ENCODE results near the gene L3MBTL4. TPM values are rescaled to one million over a fixed set of nuclear protein-coding genes. Genes with fewer than 3 reads are reported as not detected.
A peak's percentile ranks its signal among the peaks of the same experiment; 100 is the strongest.

The L3MBTL4 gene
- total and polyA plus RNA-seq, 10 of the 15 experiments (the other 5 are each of a cell fraction or from before 2014, with no cell fraction given): 1.3 to 8.7 (median 3.8) TPM

DNA sequence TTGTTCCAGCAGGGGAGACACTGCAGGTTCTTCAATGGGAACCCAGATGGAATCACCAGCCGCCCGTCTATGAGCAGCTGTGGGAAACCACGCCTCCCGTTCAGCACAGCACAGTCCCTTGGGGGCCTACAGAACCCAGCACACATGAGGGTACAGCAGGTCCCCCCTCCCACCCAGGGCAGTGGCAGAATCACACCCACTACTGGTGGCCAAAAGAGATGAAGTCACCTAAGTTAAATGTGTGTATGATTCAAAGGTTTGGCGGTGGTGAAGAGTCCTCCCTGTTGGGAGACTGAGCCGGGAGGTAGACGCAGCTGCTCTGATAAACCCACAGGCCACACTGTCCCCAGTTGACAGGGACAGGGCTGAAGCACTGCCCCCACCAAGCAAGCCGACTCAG lies 44.3 kb downstream of the L3MBTL4 start:
- 48% methylated on average over 8 of the region's 8 CpGs for WGBS (ENCODE audit: insufficient coverage, insufficient replicate concordance, low lambda C conversion rate, missing lambda C conversion rate)
- H2AFZ ChIP-seq (ENCODE audit: control insufficient read depth, low read depth, low read length): no peak overlapping the region
- CTCF ChIA-PET: no interaction called here
- no peak for DNase-seq (ENCODE audit: low read depth, low spot score)
- intact Hi-C loops (cut with micrococcal nuclease; ENCODE audit: unreplicated experiment): no loop called here
- POLR2A ChIA-PET: no interaction called here
- H3K79me2 ChIP-seq (ENCODE audit: control insufficient read depth, insufficient read depth, low read length): no peaks in the 10 kb centered on the region
- SMC1A ChIA-PET (ENCODE audit: uncharacterized antibody, unreplicated experiment): interaction anchor here (0.7 kb wide), 1 partner anchor 30 kb away, joined by 3 read pairs; no protein-coding TSS in a partner anchor
- no peak overlapping the region for H3K4me3 ChIP-seq
- H3K27me3 ChIP-seq (replicated peaks in 1 of 2; ENCODE audit: control insufficient read depth in 2 of 2, insufficient read depth in 2 of 2, low read length in 1 of 2): no peaks in the 10 kb centered on the region
- no peak overlapping the region for H3K27ac ChIP-seq (ENCODE audit: control insufficient read depth, insufficient read depth)
- in situ Hi-C loops (cut with MboI): no loop called here
- H3K4me2 ChIP-seq (ENCODE audit: control insufficient read depth, insufficient read depth): no peak overlapping the region
- H3K9ac ChIP-seq (ENCODE audit: control insufficient read depth, insufficient read depth, low read length): no peak overlapping the region
- TF ChIP-seq, protein P1, sequence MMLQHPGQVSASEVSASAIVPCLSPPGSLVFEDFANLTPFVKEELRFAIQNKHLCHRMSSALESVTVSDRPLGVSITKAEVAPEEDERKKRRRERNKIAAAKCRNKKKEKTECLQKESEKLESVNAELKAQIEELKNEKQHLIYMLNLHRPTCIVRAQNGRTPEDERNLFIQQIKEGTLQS (IDR thresholded peaks at IDR 0.05; ENCODE audit: borderline replicate concordance, extremely low read depth, low read depth, low read length): no peak
- TF ChIP-seq MEF2B (IDR thresholded peaks at IDR 0.05; ENCODE audit: partially characterized antibody, poor library complexity, severe bottlenecking) (peak; percentile 33), RUNX3 (IDR thresholded peaks at IDR 0.05; ENCODE audit: low read length) (peak; percentile 16; the same call in 1 of the 2 replicates), JUNB (IDR thresholded peaks at IDR 0.05) (no peak)
- RAD21 ChIA-PET (ENCODE audit: unreplicated experiment): no interaction called here
- H4K20me1 ChIP-seq (ENCODE audit: control insufficient read depth, insufficient read depth): no peaks in the 10 kb centered on the region
- no peaks in the 10 kb centered on the region for H3K9me3 ChIP-seq (replicated peaks; ENCODE audit: control insufficient read depth, insufficient read depth, low read length)
- no peaks in the 10 kb centered on the region for H3K36me3 ChIP-seq (ENCODE audit: control insufficient read depth in 2 of 2, insufficient read depth in 2 of 2, low read length in 1 of 2)
- no TSS peak for BruUV-seq (replicated peaks)
- no peak; the same call in 2 of the 3 replicates for ATAC-seq
- no peaks in the 10 kb centered on the region for H3K4me1 ChIP-seq (ENCODE audit: control insufficient read depth, insufficient read depth, low read length)
- no peak for FAIRE-seq

DNA sequence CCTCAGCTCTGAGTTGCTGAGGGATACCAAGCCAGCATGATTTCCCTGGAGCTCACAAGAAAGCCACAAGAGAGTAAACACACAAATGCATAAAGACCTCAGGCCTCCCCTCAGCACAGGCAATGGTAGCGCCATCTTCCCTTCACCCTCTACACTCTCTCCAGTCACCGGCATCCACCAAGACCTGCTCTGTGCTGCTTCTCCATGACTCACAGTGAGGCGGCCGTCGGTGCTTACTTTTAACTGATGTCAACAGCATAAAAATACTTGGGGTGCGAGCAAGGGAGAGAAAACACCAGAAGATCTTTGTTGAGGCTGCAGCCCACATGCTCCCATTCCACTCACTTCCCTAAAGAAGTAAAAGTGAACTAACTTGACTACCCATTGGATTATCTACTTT lies 46.7 kb downstream of the L3MBTL4 start:
- no peak for ATAC-seq
- ChIA-PET RAD21 (ENCODE audit: unreplicated experiment) (interaction anchor here (1.6 kb wide), 1 partner anchor 10 kb away, joined by 3 read pairs; no protein-coding TSS in a partner anchor), POLR2A (no interaction called here), SMC1A (ENCODE audit: uncharacterized antibody, unreplicated experiment) (no interaction called here), CTCF (interaction anchor here (1.2 kb wide), 1 partner anchor 11 kb away, joined by 6 read pairs; no protein-coding TSS in a partner anchor)
- WGBS (ENCODE audit: insufficient coverage, insufficient replicate concordance, low lambda C conversion rate, missing lambda C conversion rate): 88% methylated on average over 6 of the region's 6 CpGs
- in situ Hi-C loops (cut with MboI) (no loop called here), intact Hi-C loops (cut with micrococcal nuclease; ENCODE audit: unreplicated experiment) (no loop called here)
- Histone ChIP-seq H3K36me3 (ENCODE audit: control insufficient read depth in 2 of 2, insufficient read depth in 2 of 2, low read length in 1 of 2) (no peaks in the 10 kb centered on the region), H3K9ac (ENCODE audit: control insufficient read depth, insufficient read depth, low read length) (no peak overlapping the region), H4K20me1 (ENCODE audit: control insufficient read depth, insufficient read depth) (no peaks in the 10 kb centered on the region), H3K9me3 (replicated peaks; ENCODE audit: control insufficient read depth, insufficient read depth, low read length) (no peaks in the 10 kb centered on the region), H3K4me2 (ENCODE audit: control insufficient read depth, insufficient read depth) (no peak overlapping the region), H3K4me1 (ENCODE audit: control insufficient read depth, insufficient read depth, low read length) (peaks cover under 1% of the 10 kb centered on the region; the same call in 1 of the 2 replicates), H3K4me3 (no peak overlapping the region), H2AFZ (ENCODE audit: control insufficient read depth, low read depth, low read length) (no peak overlapping the region), H3K79me2 (ENCODE audit: control insufficient read depth, insufficient read depth, low read length) (no peaks in the 10 kb centered on the region), H3K27ac (ENCODE audit: control insufficient read depth, insufficient read depth) (no peak overlapping the region), H3K27me3 (replicated peaks in 1 of 2; ENCODE audit: control insufficient read depth in 2 of 2, insufficient read depth in 2 of 2, low read length in 1 of 2) (no peaks in the 10 kb centered on the region)
- FAIRE-seq: no peak
- no TSS peak for BruUV-seq (replicated peaks)
- TF ChIP-seq POLR2AphosphoS5 (IDR thresholded peaks at IDR 0.05; ENCODE audit: low read length): no peak
- DNase-seq (ENCODE audit: low read depth, low spot score): no peak
